Measurements from ENCODE around the gene C1RL.

DNA sequence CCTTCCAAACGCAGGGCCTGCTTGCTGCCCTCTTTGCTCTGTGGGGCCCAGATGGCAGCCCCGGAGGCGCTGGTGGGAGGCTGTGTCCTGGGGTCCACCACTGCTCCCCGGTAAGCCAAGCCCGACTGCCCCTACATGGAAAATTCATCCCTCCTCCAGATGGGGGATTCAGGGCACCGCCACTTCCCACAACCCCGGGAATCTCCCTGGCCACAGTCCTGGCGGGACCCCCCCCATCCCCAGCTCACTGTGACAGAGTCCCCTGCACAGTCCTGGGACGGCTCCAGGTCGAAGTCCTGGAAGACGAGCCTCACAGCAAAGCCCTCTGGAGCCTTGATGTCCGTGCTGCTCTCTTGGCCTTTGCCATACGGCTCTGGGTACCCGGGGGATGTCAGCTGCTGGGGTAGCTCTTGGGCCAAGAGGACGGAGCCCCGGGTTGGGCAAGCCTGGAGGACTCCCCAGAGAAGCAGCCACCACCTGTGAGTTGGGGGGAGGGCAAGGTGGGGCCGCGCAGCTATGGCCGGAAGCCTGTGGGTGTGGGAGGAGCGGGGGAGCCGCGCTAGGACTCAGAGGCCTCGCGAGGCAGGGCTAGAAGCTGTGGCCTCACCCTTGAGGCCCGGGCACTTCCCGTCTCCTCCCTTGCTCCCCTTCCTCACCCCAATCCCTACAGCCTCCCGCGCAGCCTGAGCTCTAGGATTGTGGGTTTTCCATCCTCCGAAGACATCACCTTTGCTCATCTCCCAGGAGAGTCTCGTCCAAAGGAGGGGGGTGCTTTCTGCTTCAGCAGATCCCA, 815 bp downstream of the C1RL start:
- TF ChIP-seq POLR2A (IDR thresholded peaks at IDR 0.05): no peak
- TF ChIP-seq, protein P1, sequence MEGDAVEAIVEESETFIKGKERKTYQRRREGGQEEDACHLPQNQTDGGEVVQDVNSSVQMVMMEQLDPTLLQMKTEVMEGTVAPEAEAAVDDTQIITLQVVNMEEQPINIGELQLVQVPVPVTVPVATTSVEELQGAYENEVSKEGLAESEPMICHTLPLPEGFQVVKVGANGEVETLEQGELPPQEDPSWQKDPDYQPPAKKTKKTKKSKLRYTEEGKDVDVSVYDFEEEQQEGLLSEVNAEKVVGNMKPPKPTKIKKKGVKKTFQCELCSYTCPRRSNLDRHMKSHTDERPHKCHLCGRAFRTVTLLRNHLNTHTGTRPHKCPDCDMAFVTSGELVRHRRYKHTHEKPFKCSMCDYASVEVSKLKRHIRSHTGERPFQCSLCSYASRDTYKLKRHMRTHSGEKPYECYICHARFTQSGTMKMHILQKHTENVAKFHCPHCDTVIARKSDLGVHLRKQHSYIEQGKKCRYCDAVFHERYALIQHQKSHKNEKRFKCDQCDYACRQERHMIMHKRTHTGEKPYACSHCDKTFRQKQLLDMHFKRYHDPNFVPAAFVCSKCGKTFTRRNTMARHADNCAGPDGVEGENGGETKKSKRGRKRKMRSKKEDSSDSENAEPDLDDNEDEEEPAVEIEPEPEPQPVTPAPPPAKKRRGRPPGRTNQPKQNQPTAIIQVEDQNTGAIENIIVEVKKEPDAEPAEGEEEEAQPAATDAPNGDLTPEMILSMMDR (IDR thresholded peaks at IDR 0.05): no peak
